Upper lobe of left lung (tissue), 4 donors: ENCODE results near the gene LRP4.

Source experiments
- CTCF ChIP-seq, 6 experiments: fragments of 450-650 bp in 4 of 6; fragments of 200-600 bp in 2 of 6; sonication (generic) in 2 of 6; IDR thresholded peaks; one replicate each; pipeline ENCODE4 v1.5.1; 2016 to 2019; ENCODE audit warnings: antibody characterized with exemption in 6 of 6
- POLR2A ChIP-seq, 4 donors: fragments of 450-650 bp; IDR thresholded peaks; one replicate each; pipeline ENCODE4 v1.5.1; 2016 to 2017; ENCODE audit warnings: antibody characterized with exemption in 4 of 4, mild to moderate bottlenecking in 2 of 4

DNA sequence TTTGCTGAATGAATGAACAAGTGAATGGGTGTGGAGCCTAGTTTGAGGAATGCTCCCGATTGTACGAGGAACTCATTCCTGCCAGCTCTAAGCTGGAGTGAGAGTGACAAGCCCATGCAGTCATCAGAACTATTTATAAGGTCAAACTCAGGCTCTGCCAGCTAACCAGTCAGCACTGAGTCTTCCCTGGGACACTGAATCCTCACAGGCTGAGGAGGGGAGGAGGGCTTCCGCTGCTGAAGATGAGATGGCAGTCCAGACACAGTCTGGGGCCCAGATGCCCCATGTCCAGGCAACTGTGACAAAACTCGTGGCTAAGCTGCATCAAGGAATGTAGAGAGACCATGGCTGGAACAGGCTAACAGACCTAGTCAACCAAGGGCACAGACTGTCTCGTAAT is 4.0 kb downstream of the LRP4 start:
- TF ChIP-seq CTCF (IDR thresholded peaks at IDR 0.05), result no peak
- no peak for TF ChIP-seq POLR2A (IDR thresholded peaks at IDR 0.05)
